Trophoblast cell (in vitro differentiated cells and primary cell): ENCODE data around the gene USP34.
A peak's percentile ranks its signal among the peaks of the same experiment; 100 is the strongest.

Experiments
- DNase-seq, 2 donors: peaks; one replicate each; pipeline ENCODE4 v3.0.0-alpha.2; 2016
- H2AFZ ChIP-seq: 2 replicates; pipeline ENCODE4 v1.6.1; 2013; ENCODE audit warnings: low read length, moderate library complexity, mild to moderate bottlenecking; ENCODE audit not compliant: insufficient read depth, poor library complexity
- H2AK5ac ChIP-seq: 2 replicates; pipeline ENCODE4 v1.6.1; 2013; ENCODE audit warnings: mild to moderate bottlenecking, low read length
- H2BK120ac ChIP-seq: 2 replicates; pipeline ENCODE4 v1.6.1; 2013; ENCODE audit warnings: low read length, mild to moderate bottlenecking, moderate library complexity; ENCODE audit not compliant: insufficient read depth, poor library complexity
- H2BK12ac ChIP-seq: 2 replicates; pipeline ENCODE4 v1.6.1; 2013; ENCODE audit warnings: mild to moderate bottlenecking, low read length, moderate library complexity
- H2BK5ac ChIP-seq: 2 replicates; pipeline ENCODE4 v1.6.1; 2013; ENCODE audit warnings: low read length, low read depth, moderate library complexity, mild to moderate bottlenecking; ENCODE audit not compliant: poor library complexity
- H3K14ac ChIP-seq: 2 replicates; pipeline ENCODE4 v1.6.1; 2013; ENCODE audit warnings: mild to moderate bottlenecking, low read length
- H3K18ac ChIP-seq: 2 replicates; pipeline ENCODE4 v1.6.1; 2013; ENCODE audit warnings: mild to moderate bottlenecking, low read length
- H3K23ac ChIP-seq: 2 replicates; pipeline ENCODE4 v1.6.1; 2013; ENCODE audit warnings: low read length
- H3K27ac ChIP-seq: 2 replicates; pipeline ENCODE4 v1.5.1; 2013; ENCODE audit warnings: low read depth, mild to moderate bottlenecking, inconsistent platforms, low read length, moderate library complexity
- H3K27me3 ChIP-seq: 2 replicates; pipeline ENCODE4 v1.6.1; 2013; ENCODE audit warnings: inconsistent platforms, mild to moderate bottlenecking, low read length, moderate library complexity; ENCODE audit not compliant: insufficient read depth
- H3K36me3 ChIP-seq, 2 experiments: 1 replicate in 1 of 2; 2 replicates in 1 of 2; pipeline ENCODE4 v1.6.1; 2013; ENCODE audit warnings: low read length in 2 of 2, mild to moderate bottlenecking in 2 of 2, moderate library complexity in 1 of 2; ENCODE audit not compliant: insufficient read depth in 2 of 2, control insufficient read depth in 1 of 2
- H3K4ac ChIP-seq: 2 replicates; pipeline ENCODE4 v1.6.1; 2013; ENCODE audit warnings: low read depth, mild to moderate bottlenecking, low read length, moderate library complexity
- H3K4me1 ChIP-seq, 2 experiments: 1 replicate in 1 of 2; 2 replicates in 1 of 2; pipeline ENCODE4 v1.6.1; 2013; ENCODE audit warnings: low read length in 2 of 2, mild to moderate bottlenecking in 2 of 2, moderate library complexity in 1 of 2; ENCODE audit not compliant: insufficient read depth in 2 of 2, control insufficient read depth in 1 of 2
- H3K4me2 ChIP-seq: 2 replicates; pipeline ENCODE4 v1.6.1; 2013; ENCODE audit warnings: inconsistent platforms, mild to moderate bottlenecking, low read length, moderate library complexity
- H3K4me3 ChIP-seq: 2 replicates; pipeline ENCODE4 v1.5.1; 2013; ENCODE audit warnings: mild to moderate bottlenecking, low read depth, low read length, inconsistent platforms
- H3K79me1 ChIP-seq: one replicate; pipeline ENCODE4 v1.6.1; 2013; ENCODE audit warnings: low read length
- H3K79me2 ChIP-seq: 2 replicates; pipeline ENCODE4 v1.6.1; 2013; ENCODE audit warnings: low read length, mild to moderate bottlenecking; ENCODE audit not compliant: control insufficient read depth, insufficient read depth, poor library complexity
- H3K9ac ChIP-seq: 2 replicates; pipeline ENCODE4 v1.6.1; 2013; ENCODE audit warnings: mild to moderate bottlenecking, low read length
- H3K9me3 ChIP-seq: 2 replicates; pipeline ENCODE4 v1.6.1; 2013; ENCODE audit warnings: low read depth, mild to moderate bottlenecking, control low read depth, inconsistent platforms, low read length; ENCODE audit not compliant: insufficient read depth
- H4K12ac ChIP-seq: 2 replicates; pipeline ENCODE4 v1.6.1; 2013; ENCODE audit warnings: low read depth, mild to moderate bottlenecking, low read length, moderate library complexity
- H4K8ac ChIP-seq: 2 replicates; pipeline ENCODE4 v1.6.1; 2013; ENCODE audit warnings: low read depth, mild to moderate bottlenecking, low read length, moderate library complexity
- H4K91ac ChIP-seq: one replicate; pipeline ENCODE4 v1.6.1; 2013; ENCODE audit warnings: low read depth, mild to moderate bottlenecking, low read length, moderate library complexity
- WGBS: extraction: QIAGEN DNeasy Blood & Tissue Kit; methylation state at CpG from one replicate; pipeline ENCODE4 v1.1.7; 2013; ENCODE audit warnings: missing lambda C conversion rate; ENCODE audit not compliant: insufficient read length, insufficient coverage; ENCODE audit errors: extremely low coverage; 5-methylcytosine and 5-hydroxymethylcytosine counted together

Gene USP34

GRCh38 chr2:61465045-61465444 is 5.8 kb downstream of the USP34 start:
- no CpG with 5 or more reads among the region's 3 CpGs for WGBS
- Histone ChIP-seq H3K4me2 (no peak overlapping the region), H2BK120ac (no peak overlapping the region), H3K27ac (no peak overlapping the region), H2AFZ (no peak overlapping the region), H3K4me3 (no peak overlapping the region), H2AK5ac (no peak overlapping the region), H4K8ac (no peak overlapping the region), H3K23ac (no peak overlapping the region), H3K4ac (no peak overlapping the region), H3K79me1 (peaks cover 1% of the 10 kb centered on the region), H3K9ac (no peak overlapping the region), H2BK12ac (no peak overlapping the region), H3K36me3 (peaks cover 3 to 8% of the 10 kb centered on the region in 2 experiments), H4K12ac (no peak overlapping the region), H3K14ac (no peak overlapping the region), H3K9me3 (no peaks in the 10 kb centered on the region), H2BK5ac (no peak overlapping the region), H3K79me2 (peaks cover 25% of the 10 kb centered on the region), H3K4me1 (peaks cover 5% of the 10 kb centered on the region in 2 experiments), H3K18ac (no peak overlapping the region), H3K27me3 (no peaks in the 10 kb centered on the region), H4K91ac (no peak overlapping the region)
- no peak for DNase-seq

DNA sequence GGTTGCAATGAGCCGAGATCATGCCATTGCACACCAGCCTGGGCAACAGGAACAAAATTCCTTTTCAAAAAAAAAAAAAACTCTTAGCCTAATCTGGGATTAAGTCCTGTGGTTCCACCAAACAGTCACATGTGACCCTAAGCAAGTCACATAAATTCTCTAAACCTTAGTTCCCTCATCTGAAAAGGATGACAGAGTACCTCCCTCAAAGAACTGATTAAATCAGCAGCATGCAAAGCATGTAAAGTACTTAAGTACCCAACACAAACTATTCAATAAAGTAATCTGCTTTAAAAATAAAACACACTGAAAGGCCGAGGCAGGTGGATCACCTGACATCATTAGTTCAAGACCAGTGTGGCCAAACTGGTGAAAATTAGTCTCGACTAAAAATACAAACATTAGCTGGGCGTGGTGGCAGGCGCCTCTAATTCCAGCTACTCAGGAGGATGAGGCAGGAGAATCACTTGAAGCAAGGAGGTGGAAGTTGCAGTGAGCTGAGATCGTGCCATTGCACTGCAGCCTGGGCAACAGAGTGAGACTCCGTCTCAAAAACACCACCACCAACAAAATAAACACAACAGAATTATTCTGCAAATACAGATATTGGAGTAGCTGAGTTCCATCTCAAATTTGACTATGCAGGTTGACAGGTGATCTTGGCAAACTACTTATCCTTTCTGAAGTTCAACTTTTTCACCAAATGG is 7.0 kb downstream of the USP34 start:
- DNase-seq: peak in 1 of 2 donors; percentile 59
- Histone ChIP-seq H3K4me1 (peaks cover 5 to 7% of the 10 kb centered on the region in 2 experiments), H3K4ac (peak overlapping the region; percentile 95), H3K18ac (no peak overlapping the region), H2BK5ac (no peak overlapping the region), H3K79me1 (peaks cover 3% of the 10 kb centered on the region), H3K4me3 (no peak overlapping the region), H2AK5ac (no peak overlapping the region), H3K79me2 (peaks cover 28% of the 10 kb centered on the region), H3K14ac (no peak overlapping the region), H3K27ac (no peak overlapping the region), H3K9ac (no peak overlapping the region), H2BK120ac (no peak overlapping the region), H2BK12ac (no peak overlapping the region), H3K23ac (no peak overlapping the region), H4K8ac (no peak overlapping the region), H4K91ac (no peak overlapping the region), H4K12ac (no peak overlapping the region), H3K4me2 (no peak overlapping the region), H2AFZ (no peak overlapping the region), H3K9me3 (no peaks in the 10 kb centered on the region), H3K36me3 (peaks cover 3 to 8% of the 10 kb centered on the region in 2 experiments), H3K27me3 (no peaks in the 10 kb centered on the region)
- no CpG with 5 or more reads among the region's 7 CpGs for WGBS

DNA sequence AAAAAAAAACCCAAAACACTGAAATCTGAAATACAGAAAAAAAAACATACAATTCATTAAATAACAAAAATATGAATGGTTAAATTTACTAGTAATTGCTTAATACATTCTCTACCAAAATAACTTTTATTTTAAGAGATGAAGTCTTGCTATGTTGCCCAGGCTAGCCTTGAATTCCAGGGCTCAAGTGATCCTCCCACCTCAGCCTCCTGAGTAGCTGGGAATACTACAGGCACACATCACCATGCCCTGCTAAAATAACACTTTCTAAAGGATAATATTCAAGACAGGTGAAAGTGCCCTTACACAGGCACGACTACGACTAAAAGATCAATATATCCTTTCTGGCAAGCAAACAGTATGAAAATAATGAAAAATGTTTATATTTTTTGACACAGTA is 9.5 kb downstream of the USP34 start:
- Histone ChIP-seq H2BK5ac (no peak overlapping the region), H3K27me3 (no peaks in the 10 kb centered on the region), H4K12ac (no peak overlapping the region), H3K79me2 (peaks cover 30% of the 10 kb centered on the region), H3K9ac (no peak overlapping the region), H3K18ac (no peak overlapping the region), H3K4me3 (no peak overlapping the region), H3K23ac (no peak overlapping the region), H2BK12ac (no peak overlapping the region), H4K91ac (no peak overlapping the region), H2AK5ac (no peak overlapping the region), H2BK120ac (no peak overlapping the region), H3K36me3 (peaks cover 0 to 7% of the 10 kb centered on the region in 2 experiments), H3K4ac (no peak overlapping the region), H3K14ac (no peak overlapping the region), H4K8ac (no peak overlapping the region), H3K27ac (no peak overlapping the region), H3K9me3 (no peaks in the 10 kb centered on the region), H3K4me1 (peaks cover 0 to 4% of the 10 kb centered on the region in 2 experiments), H2AFZ (no peak overlapping the region), H3K79me1 (peaks cover 3% of the 10 kb centered on the region), H3K4me2 (no peak overlapping the region)
- DNase-seq: no peak
- no CpG with 5 or more reads among the region's 2 CpGs for WGBS

DNA sequence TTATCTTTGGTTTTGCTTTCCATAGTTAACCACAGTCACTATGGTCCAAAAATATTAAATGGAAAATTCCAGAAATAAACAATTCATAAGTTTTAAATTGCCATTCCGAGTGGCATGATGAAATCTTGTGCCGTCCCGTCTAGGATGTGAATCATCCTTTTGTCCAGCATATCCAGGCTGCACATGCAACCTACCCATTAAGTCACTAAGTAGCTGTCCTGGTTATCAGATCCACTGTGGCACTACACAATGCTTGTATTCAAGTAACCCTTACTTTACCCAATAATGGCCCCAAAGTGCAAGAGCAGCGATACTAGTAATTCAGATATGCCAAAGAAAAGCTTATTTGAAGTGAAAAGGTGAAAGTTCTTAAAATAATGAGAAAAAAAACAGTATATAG is 10.7 kb downstream of the USP34 start:
- peaks cover 0 to 5% of the 10 kb centered on the region in 2 experiments for H3K36me3 ChIP-seq
- DNase-seq: peak; percentile 6 to 31
- no peak overlapping the region for H4K12ac ChIP-seq
- H3K4ac ChIP-seq: no peak overlapping the region
- H3K4me3 ChIP-seq: no peak overlapping the region
- H3K18ac ChIP-seq: no peak overlapping the region
- H3K14ac ChIP-seq: no peak overlapping the region
- no peak overlapping the region for H2AK5ac ChIP-seq
- no peak overlapping the region for H3K23ac ChIP-seq
- H4K91ac ChIP-seq: no peak overlapping the region
- no peaks in the 10 kb centered on the region for H3K27me3 ChIP-seq
- no CpG with 5 or more reads among the region's 4 CpGs for WGBS
- no peak overlapping the region for H3K4me2 ChIP-seq
- no peak overlapping the region for H2BK5ac ChIP-seq
- H3K79me1 ChIP-seq: peaks cover 3% of the 10 kb centered on the region
- no peak overlapping the region for H2BK12ac ChIP-seq
- peaks cover 32% of the 10 kb centered on the region for H3K79me2 ChIP-seq
- H3K27ac ChIP-seq: no peak overlapping the region
- H2BK120ac ChIP-seq: no peak overlapping the region
- H3K4me1 ChIP-seq: peaks cover 0 to 4% of the 10 kb centered on the region in 2 experiments
- H3K9me3 ChIP-seq: no peaks in the 10 kb centered on the region
- H3K9ac ChIP-seq: no peak overlapping the region
- no peak overlapping the region for H4K8ac ChIP-seq
- no peak overlapping the region for H2AFZ ChIP-seq
